Measurements from ENCODE around the gene ZNF808. TPM values are rescaled to one million over a fixed set of nuclear protein-coding genes. Genes with fewer than 3 reads are reported as not detected.
"Not testable (repeated sequence)": the region's sequence is repeated elsewhere in the genome, so short reads cannot be mapped to it uniquely, and the experiment has no call there.

Gene ZNF808
- total RNA-seq, 2 donors from 2014 or later: 13.7 to 24.5 TPM

DNA sequence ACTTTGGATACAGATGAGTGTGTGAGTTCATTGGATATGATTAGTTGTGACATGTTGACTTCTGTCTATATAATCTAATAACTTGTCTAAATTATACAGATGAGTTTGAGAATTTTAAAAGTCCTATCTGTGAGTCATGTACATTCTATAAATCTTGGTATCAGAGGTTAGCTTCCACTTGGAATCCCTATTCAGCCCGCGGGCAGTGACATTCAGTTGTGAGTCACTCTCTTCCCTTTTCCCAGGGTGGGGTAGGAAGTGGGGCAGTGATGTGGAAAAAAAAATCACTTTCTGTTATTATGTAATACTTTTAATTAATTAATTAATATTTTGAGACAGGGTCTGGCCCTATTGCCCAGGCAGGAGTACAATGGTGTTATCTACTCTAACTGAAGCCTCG, 33.0 kb upstream of the ZNF808 start:
- TF ChIP-seq, protein P1, sequence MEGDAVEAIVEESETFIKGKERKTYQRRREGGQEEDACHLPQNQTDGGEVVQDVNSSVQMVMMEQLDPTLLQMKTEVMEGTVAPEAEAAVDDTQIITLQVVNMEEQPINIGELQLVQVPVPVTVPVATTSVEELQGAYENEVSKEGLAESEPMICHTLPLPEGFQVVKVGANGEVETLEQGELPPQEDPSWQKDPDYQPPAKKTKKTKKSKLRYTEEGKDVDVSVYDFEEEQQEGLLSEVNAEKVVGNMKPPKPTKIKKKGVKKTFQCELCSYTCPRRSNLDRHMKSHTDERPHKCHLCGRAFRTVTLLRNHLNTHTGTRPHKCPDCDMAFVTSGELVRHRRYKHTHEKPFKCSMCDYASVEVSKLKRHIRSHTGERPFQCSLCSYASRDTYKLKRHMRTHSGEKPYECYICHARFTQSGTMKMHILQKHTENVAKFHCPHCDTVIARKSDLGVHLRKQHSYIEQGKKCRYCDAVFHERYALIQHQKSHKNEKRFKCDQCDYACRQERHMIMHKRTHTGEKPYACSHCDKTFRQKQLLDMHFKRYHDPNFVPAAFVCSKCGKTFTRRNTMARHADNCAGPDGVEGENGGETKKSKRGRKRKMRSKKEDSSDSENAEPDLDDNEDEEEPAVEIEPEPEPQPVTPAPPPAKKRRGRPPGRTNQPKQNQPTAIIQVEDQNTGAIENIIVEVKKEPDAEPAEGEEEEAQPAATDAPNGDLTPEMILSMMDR (IDR thresholded peaks at IDR 0.05): no peak
- no peaks in the 10 kb centered on the region for H3K36me3 ChIP-seq
- ATAC-seq (ENCODE audit: insufficient number of reproducible peaks, low FRiP score, low read depth) (no peak), DNase-seq (ENCODE audit: low spot score) (no peak)
- H3K27me3 ChIP-seq (replicated peaks; ENCODE audit: insufficient read depth): no peaks in the 10 kb centered on the region
- peaks cover 31% of the 10 kb centered on the region for H3K9me3 ChIP-seq
- H3K27ac ChIP-seq: no peak overlapping the region
- no peaks in the 10 kb centered on the region for H3K4me1 ChIP-seq (ENCODE audit: control insufficient read depth in 1 of 2, low read depth in 2 of 2)
- H3K4me3 ChIP-seq: no peak overlapping the region

DNA sequence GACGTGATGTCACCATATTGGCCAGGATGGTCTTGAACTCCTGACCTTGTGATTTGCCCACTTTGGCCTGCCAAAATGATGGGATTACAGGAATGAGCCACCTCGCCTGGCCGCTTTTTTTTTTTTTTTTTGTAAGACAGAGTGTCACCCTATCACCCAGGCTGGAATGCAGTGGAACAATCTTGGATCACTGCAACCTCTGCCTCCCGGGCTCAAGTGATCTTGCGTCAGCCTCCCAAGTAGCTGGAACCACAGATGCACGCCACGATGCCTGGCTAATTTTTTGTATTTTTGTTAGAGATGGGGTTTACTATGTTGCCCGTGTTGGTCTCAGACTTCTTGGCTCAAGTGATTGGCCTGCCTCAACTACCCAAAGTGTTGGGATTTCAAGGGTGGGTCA, 28.9 kb upstream of the ZNF808 start:
- Histone ChIP-seq H3K4me3 (no peak overlapping the region), H3K27ac (no peak overlapping the region), H3K4me1 (ENCODE audit: control insufficient read depth in 1 of 2, low read depth in 2 of 2) (no peaks in the 10 kb centered on the region), H3K27me3 (replicated peaks; ENCODE audit: insufficient read depth) (no peaks in the 10 kb centered on the region), H3K36me3 (peaks cover 15% of the 10 kb centered on the region), H3K9me3 (peaks cover 33% of the 10 kb centered on the region)
- no peak for ATAC-seq (ENCODE audit: insufficient number of reproducible peaks, low FRiP score, low read depth)
- TF ChIP-seq, protein P1 (IDR thresholded peaks at IDR 0.05): no peak
- DNase-seq (ENCODE audit: low spot score): no peak

DNA sequence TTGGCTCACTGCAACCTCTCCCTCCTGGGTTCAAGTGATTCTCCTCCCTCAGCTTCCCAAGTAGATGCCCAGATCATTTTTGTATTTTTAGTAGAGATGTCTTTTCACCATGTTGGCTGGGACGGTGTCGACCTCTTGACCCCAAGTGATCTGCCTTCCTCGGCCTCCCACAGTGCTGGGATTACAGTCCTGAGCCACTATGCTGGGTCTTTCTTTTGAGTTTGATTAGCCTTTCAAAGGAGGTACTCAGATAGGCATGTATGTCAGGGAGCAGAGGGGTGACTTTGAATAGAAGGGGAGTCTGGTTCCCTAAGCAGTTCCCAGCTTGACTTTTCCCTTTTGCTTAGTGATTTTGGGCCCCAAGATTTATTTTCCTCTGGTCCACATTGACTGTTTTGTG, 27.0 kb upstream of the ZNF808 start:
- H3K36me3 ChIP-seq: peaks cover 19% of the 10 kb centered on the region
- ATAC-seq (ENCODE audit: insufficient number of reproducible peaks, low FRiP score, low read depth); H3K4me1 ChIP-seq (ENCODE audit: control insufficient read depth in 1 of 2, low read depth in 2 of 2); H3K27ac ChIP-seq; H3K27me3 ChIP-seq (replicated peaks; ENCODE audit: insufficient read depth); H3K4me3 ChIP-seq; DNase-seq (ENCODE audit: low spot score): not testable (repeated sequence)
- H3K9me3 ChIP-seq: peaks cover 30% of the 10 kb centered on the region

DNA sequence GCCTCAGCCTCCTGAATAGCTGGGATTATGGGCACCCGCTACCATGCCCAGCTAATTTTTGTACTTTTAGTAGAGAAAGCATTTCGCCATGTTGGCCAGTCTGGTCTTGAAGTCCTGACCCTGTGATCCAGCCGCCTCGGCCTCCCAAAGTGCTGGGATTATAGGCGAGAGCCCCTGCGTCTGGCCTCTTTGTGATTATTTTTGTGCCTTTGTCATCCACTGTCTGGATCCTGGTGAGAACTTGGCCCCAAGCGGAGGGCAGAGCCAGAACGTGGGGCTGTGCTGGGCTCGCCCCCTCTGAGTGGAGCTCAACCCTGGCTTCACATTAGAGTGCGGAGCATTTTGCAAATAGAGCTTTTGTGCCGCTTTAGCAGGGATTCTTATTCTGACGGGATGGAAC, 26.5 kb upstream of the ZNF808 start:
- DNase-seq (ENCODE audit: low spot score); ATAC-seq (ENCODE audit: insufficient number of reproducible peaks, low FRiP score, low read depth); H3K27me3 ChIP-seq (replicated peaks; ENCODE audit: insufficient read depth); H3K4me3 ChIP-seq; H3K27ac ChIP-seq; H3K4me1 ChIP-seq (ENCODE audit: control insufficient read depth in 1 of 2, low read depth in 2 of 2): not testable (repeated sequence)
- Histone ChIP-seq H3K9me3 (peaks cover 35% of the 10 kb centered on the region), H3K36me3 (peaks cover 22% of the 10 kb centered on the region)

DNA sequence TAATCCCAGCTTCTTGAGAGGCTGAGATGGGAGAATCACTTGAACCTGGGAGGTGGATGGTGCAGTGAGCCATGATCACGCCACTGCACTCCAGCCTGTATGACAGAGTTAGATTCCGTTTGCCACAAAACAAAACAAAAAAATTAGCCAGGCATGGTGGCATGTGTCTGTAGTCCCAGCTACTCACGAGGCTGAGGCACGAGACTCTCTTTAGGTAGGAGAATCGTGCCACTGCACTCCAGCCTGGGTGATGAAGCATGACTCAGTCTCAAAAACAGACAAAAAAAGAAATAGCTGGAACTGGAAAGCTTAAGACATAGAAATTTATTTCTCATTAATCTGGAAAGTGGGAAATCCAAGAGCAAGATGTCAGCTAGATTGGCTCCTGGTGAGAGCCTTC, 20.2 kb upstream of the ZNF808 start:
- no peak overlapping the region for H3K4me3 ChIP-seq
- H3K36me3 ChIP-seq: peaks cover 16% of the 10 kb centered on the region
- H3K27me3 ChIP-seq (replicated peaks; ENCODE audit: insufficient read depth): no peaks in the 10 kb centered on the region
- TF ChIP-seq, protein P1 (IDR thresholded peaks at IDR 0.05): no peak
- H3K27ac ChIP-seq: no peak overlapping the region
- H3K9me3 ChIP-seq: peaks cover 35% of the 10 kb centered on the region
- DNase-seq (ENCODE audit: low spot score) (no peak), ATAC-seq (ENCODE audit: insufficient number of reproducible peaks, low FRiP score, low read depth) (no peak)
- H3K4me1 ChIP-seq (ENCODE audit: control insufficient read depth in 1 of 2, low read depth in 2 of 2): no peaks in the 10 kb centered on the region

DNA sequence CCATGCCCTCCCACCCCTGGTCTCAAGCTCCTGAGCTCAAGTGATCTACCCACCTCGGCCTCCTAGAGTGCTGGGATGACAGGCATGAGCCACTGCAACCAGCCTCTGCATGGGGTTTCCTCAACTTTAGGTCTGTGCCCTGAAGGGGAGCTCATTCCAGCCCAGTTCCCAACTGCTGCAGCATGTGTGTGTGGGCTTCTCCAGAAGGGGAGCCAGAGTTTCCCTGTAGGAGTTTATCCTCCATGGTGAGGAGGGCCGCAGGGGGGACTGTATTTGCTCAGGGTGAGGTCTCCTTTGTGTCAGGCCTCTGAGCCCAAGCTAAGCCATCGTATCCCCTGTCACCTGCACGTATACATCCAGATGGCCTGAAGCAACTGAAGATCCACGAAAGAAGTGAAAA, 11.3 kb upstream of the ZNF808 start:
- Histone ChIP-seq H3K4me3 (no peak overlapping the region), H3K4me1 (ENCODE audit: control insufficient read depth in 1 of 2, low read depth in 2 of 2) (no peaks in the 10 kb centered on the region), H3K27ac (no peak overlapping the region), H3K27me3 (replicated peaks; ENCODE audit: insufficient read depth) (no peaks in the 10 kb centered on the region), H3K36me3 (no peaks in the 10 kb centered on the region), H3K9me3 (peaks cover 35% of the 10 kb centered on the region)
- ATAC-seq (ENCODE audit: insufficient number of reproducible peaks, low FRiP score, low read depth) (no peak), DNase-seq (ENCODE audit: low spot score) (no peak)
- TF ChIP-seq, protein P1 (IDR thresholded peaks at IDR 0.05): no peak

Measured in thoracic aorta (tissue), 2 donors.